Keratinocyte (primary cell): Measurements from ENCODE around the gene GPX8.

ENCODE experiments used
- CTCF ChIP-seq, 3 experiments: IDR thresholded peaks in 1 of 3; conservative IDR thresholded peaks in 1 of 3; optimal IDR thresholded peaks in 1 of 3; 2 replicates in 2 of 3; 3 replicates in 1 of 3; pipeline versions ENCODE3 to v1.5.1; 2011; ENCODE audit warnings: low read length in 3 of 3, mild to moderate bottlenecking in 3 of 3, moderate library complexity in 2 of 3, control low read depth in 1 of 3, inconsistent platforms in 1 of 3; ENCODE audit not compliant: insufficient read depth in 2 of 3; ENCODE audit errors: extremely low read depth in 1 of 3
- EZH2 ChIP-seq: IDR thresholded peaks from one replicate; pipeline ENCODE4 v1.6.1; 2012; ENCODE audit warnings: inconsistent platforms, mild to moderate bottlenecking, low read length, moderate library complexity

- TF ChIP-seq CTCF (optimal IDR thresholded peaks at IDR 0.05 in 1 of 3, IDR thresholded peaks at IDR 0.05 in 1 of 3, conservative IDR thresholded peaks at IDR 0.05 in 1 of 3; ENCODE audit: extremely low read depth in 1 of 3, insufficient read depth in 2 of 3, low read length in 3 of 3): no peak
- no peak for TF ChIP-seq EZH2
These were observed 51.4 kb downstream of the GPX8 start for GRCh38 chr5:55211184-55211874.
